Endodermal cell (in vitro differentiated cells): ENCODE measurements around the gene TNIK. TPM values are rescaled to one million over a fixed set of nuclear protein-coding genes. Genes with fewer than 3 reads are reported as not detected.

ENCODE experiments used
- DNase-seq: peaks from one replicate; pipeline ENCODE4 v3.0.0-alpha.2; 2017
- H3K27ac ChIP-seq: 2 replicates; pipeline ENCODE4 v1.5.1; 2013; ENCODE audit warnings: mild to moderate bottlenecking, low read depth, low read length, moderate library complexity
- H3K27me3 ChIP-seq: 2 replicates; pipeline ENCODE4 v1.6.1; 2013; ENCODE audit warnings: mild to moderate bottlenecking, low read length, moderate library complexity; ENCODE audit not compliant: insufficient read depth, control insufficient read depth, poor library complexity, severe bottlenecking
- H3K36me3 ChIP-seq: 2 replicates; pipeline ENCODE4 v1.7.0; 2013; ENCODE audit warnings: mild to moderate bottlenecking, low read length, moderate library complexity; ENCODE audit not compliant: control insufficient read depth, insufficient read depth
- H3K4me1 ChIP-seq: one replicate; pipeline ENCODE4 v1.7.0; 2013; ENCODE audit warnings: low read length; ENCODE audit not compliant: control insufficient read depth, insufficient read depth
- H3K4me3 ChIP-seq: 2 replicates; pipeline ENCODE4 v1.5.1; 2013; ENCODE audit warnings: mild to moderate bottlenecking, low read length, moderate library complexity
- H3K9ac ChIP-seq: 2 replicates; pipeline ENCODE4 v1.6.1; 2013; ENCODE audit warnings: mild to moderate bottlenecking, low read length, moderate library complexity; ENCODE audit not compliant: poor library complexity, severe bottlenecking; ENCODE audit errors: extremely low read depth
- H3K9me3 ChIP-seq: 2 replicates; pipeline ENCODE4 v1.6.1; 2013; ENCODE audit warnings: mild to moderate bottlenecking, low read length, moderate library complexity; ENCODE audit not compliant: control insufficient read depth
- H3K27ac Mint-ChIP-seq: 2 replicates; pipeline ENCODE4 v1.8.0; 2020; ENCODE audit warnings: mixed read lengths
- H3K27me3 Mint-ChIP-seq: 2 replicates; pipeline ENCODE4 v1.8.0; 2021; ENCODE audit warnings: mild to moderate bottlenecking, mixed read lengths; ENCODE audit not compliant: insufficient read depth
- H3K36me3 Mint-ChIP-seq: 2 replicates; pipeline ENCODE4 v1.8.0; 2020; ENCODE audit warnings: low read depth, mixed read lengths
- H3K4me1 Mint-ChIP-seq: 2 replicates; pipeline ENCODE4 v1.8.0; 2020; ENCODE audit warnings: mixed read lengths
- H3K4me3 Mint-ChIP-seq: 2 replicates; pipeline ENCODE4 v1.8.0; 2020; ENCODE audit warnings: mild to moderate bottlenecking, moderate library complexity, mixed read lengths
- H3K9me3 Mint-ChIP-seq: 2 replicates; pipeline ENCODE4 v1.8.0; 2020; ENCODE audit warnings: mild to moderate bottlenecking, mixed read lengths
- WGBS, 2 experiments: methylation state at CpG; one replicate each; pipeline versions ENCODE4 v1.1.5 to v1.1.7; 2013; ENCODE audit warnings: missing lambda C conversion rate in 2 of 2, mixed read lengths in 1 of 2; ENCODE audit not compliant: insufficient coverage in 1 of 2, insufficient read length in 1 of 2; 5-methylcytosine and 5-hydroxymethylcytosine counted together
- total RNA-seq, 2 donors: library from RNA; stranded (reverse); fragmentation: NEBNext Ultra II Directional in 1 of 2; extraction: Animal tissue kit (Norgen Biotek cat#: 25700) in 1 of 2; gene quantifications; 2 replicates in 1 of 2; 3 replicates in 1 of 2; pipeline ENCODE4 v1.2.1, GENCODE V29; 2021
- TF ChIP-seq, protein P1 (sequence below): fragments of 200-600 bp; sonication (generic); conservative IDR thresholded peaks from 2 replicates; pipeline ENCODE4 v1.5.0; 2021; ENCODE audit warnings: antibody characterized with exemption, mild to moderate bottlenecking

TNIK gene
- total RNA-seq, 2 donors from 2014 or later, result 12.2 to 14.9 TPM

DNA sequence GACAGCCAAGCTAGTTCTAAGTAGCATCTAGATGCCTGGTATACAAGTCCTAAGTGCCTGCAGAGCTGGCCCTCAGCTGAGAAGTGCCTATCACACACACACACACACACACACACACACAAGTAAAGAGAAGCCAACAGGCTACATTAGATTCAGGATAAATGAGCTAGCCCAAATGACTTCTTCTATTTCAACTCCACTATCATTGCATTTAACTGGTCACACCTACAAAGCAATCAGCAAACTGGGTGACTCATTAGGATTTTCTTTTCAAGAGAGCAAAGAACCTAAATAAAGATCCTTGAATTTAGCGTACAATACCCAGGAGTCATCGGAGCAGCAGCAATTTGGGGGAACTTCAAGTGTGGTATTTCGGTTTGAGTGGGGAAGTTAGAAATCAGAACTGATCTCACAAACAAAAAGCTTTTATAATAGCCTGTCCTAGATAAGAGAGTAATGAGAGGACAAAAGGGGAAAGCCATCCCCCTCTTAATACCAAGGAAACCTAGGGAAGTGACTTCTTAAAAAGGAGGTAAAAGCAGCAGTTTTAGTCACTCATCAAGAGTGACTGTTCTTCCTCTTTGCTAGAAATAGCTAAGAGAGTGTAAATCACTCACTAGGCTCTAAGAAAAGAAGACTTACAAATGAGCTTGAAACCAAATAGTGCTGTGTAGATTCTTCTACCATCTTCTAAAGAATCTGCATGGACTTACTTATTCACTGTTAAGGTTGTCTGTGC is 112.7 kb downstream of the TNIK start:
- DNase-seq, result no peak
- 74 to 100% methylated on average over 2 to 3 of the region's 3 CpGs for WGBS, 2 experiments
- H3K36me3 ChIP-seq, result no peaks in the 10 kb centered on the region
- peaks cover 44% of the 10 kb centered on the region for H3K27me3 ChIP-seq
- H3K4me1 Mint-ChIP-seq, result peaks cover 24% of the 10 kb centered on the region
- no peak overlapping the region for H3K27ac ChIP-seq
- H3K36me3 Mint-ChIP-seq, result peaks cover 3% of the 10 kb centered on the region
- no peak overlapping the region for H3K4me3 Mint-ChIP-seq
- H3K9me3 Mint-ChIP-seq, result peaks cover 7% of the 10 kb centered on the region
- H3K27me3 Mint-ChIP-seq, result peaks cover 49% of the 10 kb centered on the region
- TF ChIP-seq, protein P1, sequence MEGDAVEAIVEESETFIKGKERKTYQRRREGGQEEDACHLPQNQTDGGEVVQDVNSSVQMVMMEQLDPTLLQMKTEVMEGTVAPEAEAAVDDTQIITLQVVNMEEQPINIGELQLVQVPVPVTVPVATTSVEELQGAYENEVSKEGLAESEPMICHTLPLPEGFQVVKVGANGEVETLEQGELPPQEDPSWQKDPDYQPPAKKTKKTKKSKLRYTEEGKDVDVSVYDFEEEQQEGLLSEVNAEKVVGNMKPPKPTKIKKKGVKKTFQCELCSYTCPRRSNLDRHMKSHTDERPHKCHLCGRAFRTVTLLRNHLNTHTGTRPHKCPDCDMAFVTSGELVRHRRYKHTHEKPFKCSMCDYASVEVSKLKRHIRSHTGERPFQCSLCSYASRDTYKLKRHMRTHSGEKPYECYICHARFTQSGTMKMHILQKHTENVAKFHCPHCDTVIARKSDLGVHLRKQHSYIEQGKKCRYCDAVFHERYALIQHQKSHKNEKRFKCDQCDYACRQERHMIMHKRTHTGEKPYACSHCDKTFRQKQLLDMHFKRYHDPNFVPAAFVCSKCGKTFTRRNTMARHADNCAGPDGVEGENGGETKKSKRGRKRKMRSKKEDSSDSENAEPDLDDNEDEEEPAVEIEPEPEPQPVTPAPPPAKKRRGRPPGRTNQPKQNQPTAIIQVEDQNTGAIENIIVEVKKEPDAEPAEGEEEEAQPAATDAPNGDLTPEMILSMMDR, result no peak
- H3K9ac ChIP-seq, result no peak overlapping the region
- H3K27ac Mint-ChIP-seq, result no peak overlapping the region
- no peak overlapping the region for H3K4me3 ChIP-seq
- H3K4me1 ChIP-seq, result peaks cover 6% of the 10 kb centered on the region
- peaks cover 7% of the 10 kb centered on the region for H3K9me3 ChIP-seq

DNA sequence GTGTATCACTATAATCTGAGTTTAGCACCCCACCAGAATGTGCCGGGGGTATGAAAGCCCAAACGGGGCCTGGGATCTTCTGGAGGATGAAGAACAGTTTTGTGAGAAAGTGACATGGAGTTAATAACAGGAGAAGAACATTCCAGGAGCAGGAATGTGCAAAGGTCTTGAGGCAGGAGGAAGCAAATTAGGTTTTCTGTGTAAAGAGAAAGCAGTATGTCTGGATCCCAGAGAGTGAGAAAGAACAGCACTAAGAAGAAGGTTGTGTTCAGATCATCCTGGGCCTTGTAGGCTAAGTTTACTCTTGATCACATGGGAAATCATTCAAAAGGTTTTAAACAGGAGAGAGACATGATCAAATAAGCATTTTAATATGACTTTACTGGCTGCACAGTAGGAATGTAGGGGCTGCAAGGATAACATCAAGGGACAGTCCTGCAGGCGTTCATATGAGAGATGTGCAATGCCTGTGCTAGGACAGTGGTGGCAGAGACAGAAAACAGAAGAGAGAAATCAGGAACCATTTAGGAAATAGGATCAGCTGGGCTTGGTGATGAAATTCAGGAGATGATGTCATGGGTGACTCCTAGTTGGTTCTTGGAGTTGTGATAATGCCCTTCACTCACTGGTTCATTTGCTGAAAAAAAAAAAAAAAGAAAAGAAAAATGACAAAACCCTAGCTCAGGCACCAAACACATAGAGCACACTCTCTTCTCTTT is 113.5 kb downstream of the TNIK start:
- Mint-ChIP-seq H3K4me1 (peaks cover 22% of the 10 kb centered on the region), H3K4me3 (no peak overlapping the region)
- H3K27ac ChIP-seq, result no peak overlapping the region

DNA sequence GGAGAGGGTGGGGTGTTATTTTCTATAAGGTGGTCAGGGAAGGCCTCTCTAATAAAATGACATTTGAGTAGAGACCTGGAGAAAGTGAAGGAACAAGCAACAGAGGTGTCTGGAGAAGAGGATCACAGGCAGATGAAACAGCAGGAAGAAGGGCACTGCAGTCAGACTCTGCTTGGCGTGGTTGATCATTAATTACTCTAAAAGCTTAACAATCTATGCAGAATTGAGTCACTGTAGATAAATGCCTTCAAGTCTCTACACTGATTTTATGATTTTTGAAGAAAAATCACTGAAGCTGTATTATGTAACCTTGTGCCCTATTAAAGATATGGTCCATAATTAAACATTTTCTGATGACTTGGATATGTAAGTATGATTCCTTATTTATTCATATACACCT is 114.2 kb downstream of the TNIK start:
- Histone ChIP-seq H3K27me3 (peaks cover 30% of the 10 kb centered on the region), H3K9ac (no peak overlapping the region), H3K27ac (no peak overlapping the region), H3K36me3 (no peaks in the 10 kb centered on the region), H3K9me3 (peaks cover 13% of the 10 kb centered on the region), H3K4me3 (no peak overlapping the region), H3K4me1 (peaks cover 6% of the 10 kb centered on the region)
- TF ChIP-seq, protein P1, result no peak
- H3K4me1 Mint-ChIP-seq, result peaks cover 22% of the 10 kb centered on the region
- peaks cover 10% of the 10 kb centered on the region for H3K9me3 Mint-ChIP-seq
- H3K27me3 Mint-ChIP-seq, result peaks cover 38% of the 10 kb centered on the region
- 100% methylated on average over 1 of the region's 1 CpG; no CpG with 5 or more reads in 1 of the 2 experiments for WGBS, 2 experiments
- H3K4me3 Mint-ChIP-seq, result no peak overlapping the region
- DNase-seq, result no peak
- no peak overlapping the region for H3K27ac Mint-ChIP-seq
- H3K36me3 Mint-ChIP-seq, result peaks cover 3% of the 10 kb centered on the region

More for the DNA sequence above, 113.5 kb downstream of the TNIK start:
- peaks cover 10% of the 10 kb centered on the region for H3K9me3 Mint-ChIP-seq
- WGBS, 2 experiments, result 89 to 96% methylated on average over 3 of the region's 3 CpGs
- TF ChIP-seq, protein P1, result no peak
- Histone ChIP-seq H3K36me3 (no peaks in the 10 kb centered on the region), H3K4me3 (no peak overlapping the region), H3K9ac (no peak overlapping the region), H3K27me3 (peaks cover 37% of the 10 kb centered on the region), H3K4me1 (peaks cover 6% of the 10 kb centered on the region), H3K9me3 (peaks cover 13% of the 10 kb centered on the region)
- no peak overlapping the region for H3K27ac Mint-ChIP-seq
- no peak for DNase-seq
- peaks cover 3% of the 10 kb centered on the region for H3K36me3 Mint-ChIP-seq
- H3K27me3 Mint-ChIP-seq, result peaks cover 45% of the 10 kb centered on the region
